NK-92 treated with Interleukin-12 subunit alpha and Interleukin-12 subunit beta, amount 100 ng/mL, for 24 hours (cell line): ENCODE results near the gene SHC1.

Source experiments
- DNase-seq: peaks from one replicate; lab custom pipeline; 2025; lab: John Stamatoyannopoulos, UW

The SHC1 gene

GRCh38 chr1:154973344-154974101 is 3.0 kb upstream of the SHC1 start:
- peak; percentile 81 for DNase-seq

DNA sequence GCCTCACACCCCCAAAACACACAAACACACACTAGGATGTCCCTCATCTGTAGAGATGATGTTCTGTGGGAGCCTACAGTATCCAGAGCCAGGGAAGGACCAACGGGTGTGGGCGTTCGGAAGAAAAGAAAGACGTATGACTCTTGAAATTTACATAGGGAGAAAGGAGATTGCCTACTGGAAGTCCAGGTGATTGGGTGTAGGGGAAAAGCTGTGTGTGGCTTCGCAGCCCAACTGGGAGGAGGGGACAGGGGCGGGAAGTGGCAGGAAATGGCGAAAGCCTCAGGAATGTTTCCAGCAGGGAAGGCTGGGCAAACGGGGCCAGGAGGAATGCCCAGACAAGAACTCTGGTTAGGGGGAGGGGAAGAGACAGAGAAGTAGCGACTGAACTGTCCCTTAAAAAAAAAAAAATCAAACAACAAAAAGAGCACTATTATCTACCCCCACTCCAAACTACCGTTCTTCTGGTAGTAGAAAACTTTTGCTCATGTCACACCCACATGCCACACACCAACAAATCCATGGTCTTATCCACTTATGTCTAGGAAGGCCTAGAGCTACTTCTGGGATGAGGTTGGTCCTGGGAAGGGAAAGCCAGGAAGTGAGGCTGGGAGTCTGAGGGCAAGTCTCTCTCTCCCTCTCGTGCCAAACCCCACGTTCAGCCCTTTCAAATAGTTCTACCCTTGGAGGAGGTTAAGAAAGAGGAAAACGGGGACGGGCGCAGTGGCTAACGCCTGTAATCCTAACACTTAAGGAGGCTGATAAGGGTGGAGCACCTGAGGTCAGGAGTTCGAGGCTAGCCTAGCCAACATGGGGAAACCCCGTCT is 2.2 kb upstream of the SHC1 start:
- DNase-seq: no peak

DNA sequence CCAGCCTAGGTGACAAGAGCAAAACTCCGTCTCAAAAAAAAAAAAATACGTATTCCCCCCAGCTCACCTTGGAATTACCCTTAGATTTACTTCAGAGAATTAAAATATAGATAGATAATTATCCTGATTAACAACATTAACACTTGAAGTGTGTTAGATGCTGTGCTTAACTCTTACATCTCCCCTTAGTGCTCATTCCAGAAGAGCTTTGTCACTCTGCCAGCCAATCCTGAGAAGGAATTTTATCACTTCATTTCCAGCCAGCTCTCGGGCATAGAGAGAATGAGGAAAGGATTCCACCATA is 1.6 kb upstream of the SHC1 start:
- DNase-seq: no peak

DNA sequence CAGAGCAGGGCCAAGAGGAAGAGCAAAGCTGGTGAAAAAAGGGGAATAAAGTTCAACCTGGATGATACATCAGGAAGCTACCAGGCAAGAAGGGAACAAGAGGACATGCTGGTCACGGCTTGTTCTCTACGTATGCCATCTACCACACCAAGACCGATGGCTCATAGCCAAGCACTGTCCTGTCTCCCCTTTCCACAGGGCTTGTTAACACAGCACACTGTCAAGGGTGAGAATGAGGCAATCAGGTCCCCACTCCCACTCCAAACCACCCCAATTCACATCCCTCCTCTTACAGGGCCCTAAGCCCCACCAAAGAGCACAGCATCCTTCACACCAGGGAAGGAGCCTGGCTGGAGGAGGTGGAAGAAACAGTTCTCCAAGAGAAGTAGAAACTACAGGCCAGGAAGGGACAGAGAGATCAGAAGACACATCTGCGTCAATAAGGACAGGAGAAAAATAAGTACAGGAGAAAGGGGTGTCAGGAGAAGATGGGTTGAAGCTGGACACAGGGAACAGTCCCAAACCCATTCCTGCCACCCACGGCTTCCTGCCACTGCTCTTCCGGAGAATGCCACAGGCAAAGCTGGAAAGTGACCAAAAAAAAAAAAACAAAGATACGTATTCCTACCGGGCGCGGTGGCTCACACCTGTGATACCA is 923 bp upstream of the SHC1 start:
- DNase-seq: no peak

GRCh38 chr1:154969860-154970452 is 591 bp downstream of the SHC1 start:
- no peak for DNase-seq

DNA sequence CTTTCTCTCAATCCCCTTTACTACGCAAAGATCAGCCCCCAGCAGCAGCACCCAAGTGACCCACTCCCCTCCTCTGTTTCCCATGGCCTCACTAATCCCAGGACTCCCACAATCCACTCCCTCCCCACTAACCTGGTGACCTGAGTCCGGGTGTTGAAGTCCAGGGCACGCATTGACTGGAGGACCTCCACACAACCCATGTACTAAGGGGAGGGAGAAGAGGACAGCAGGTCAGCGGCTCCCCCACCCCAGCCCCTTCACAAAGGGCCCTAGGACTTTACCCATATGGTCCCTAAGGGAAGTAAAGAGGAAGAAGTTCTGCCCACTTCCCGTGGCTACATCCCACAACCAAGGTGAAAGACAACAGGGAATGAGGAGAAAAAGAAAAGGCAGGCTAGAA is 1.3 kb downstream of the SHC1 start:
- no peak for DNase-seq

- DNase-seq: no peak
Observed at GRCh38 chr1:154968731-154969130, 1.8 kb downstream of the SHC1 start.

- no peak for DNase-seq
Observed at GRCh38 chr1:154967331-154967950, 3.1 kb downstream of the SHC1 start.

DNA sequence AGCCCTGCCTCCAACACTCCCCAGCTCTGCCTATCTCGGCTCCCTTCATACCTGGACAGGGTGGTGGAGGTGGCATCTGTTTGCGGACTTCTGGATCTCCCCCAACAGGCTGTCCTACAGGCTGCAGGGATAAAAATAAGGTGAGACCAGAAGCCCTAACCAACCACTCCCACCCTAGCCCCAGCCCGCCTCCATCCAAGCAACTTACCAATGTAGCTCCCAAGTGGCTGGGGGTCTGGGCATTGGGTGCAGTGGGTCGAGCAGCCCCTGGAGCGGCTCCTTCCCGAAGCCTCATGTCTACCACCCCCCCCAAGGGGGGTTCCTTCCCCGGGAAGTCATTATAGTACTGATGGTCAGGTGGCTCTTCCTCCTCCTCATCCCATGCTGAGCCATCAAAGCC is 4.4 kb downstream of the SHC1 start:
- no peak for DNase-seq

- no peak for DNase-seq
Observed at GRCh38 chr1:154964359-154964758, 6.2 kb downstream of the SHC1 start.

- no peak for DNase-seq
Observed at GRCh38 chr1:154963643-154964042, 6.9 kb downstream of the SHC1 start.

DNA sequence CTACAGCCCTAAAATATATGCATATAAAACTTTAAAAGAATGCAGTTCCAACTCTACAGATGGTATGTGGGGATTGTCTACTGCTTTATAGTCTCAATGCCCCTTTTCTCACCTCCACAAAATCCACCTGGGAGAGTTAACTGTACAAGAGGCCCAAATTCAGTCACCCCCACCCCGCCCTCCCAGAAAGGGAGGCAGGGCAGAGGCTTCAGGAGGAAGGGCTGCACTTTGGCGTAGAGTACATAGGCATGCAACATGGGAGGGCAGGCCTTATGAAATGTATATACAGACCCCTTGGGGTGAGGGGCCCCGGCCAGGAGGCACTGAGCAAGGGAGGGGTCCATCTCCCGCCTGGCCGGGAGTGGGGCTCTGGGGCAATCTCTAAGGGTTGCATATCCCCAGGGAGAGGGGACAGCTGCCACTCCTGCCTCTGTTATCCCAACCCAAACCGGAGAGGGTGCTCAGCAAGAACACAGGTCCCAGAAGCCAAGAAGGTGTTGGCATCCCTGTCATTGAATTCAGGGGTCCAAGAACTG is 7.7 kb downstream of the SHC1 start:
- DNase-seq: no peak

GRCh38 chr1:154962156-154962749 is 8.3 kb downstream of the SHC1 start:
- no peak for DNase-seq

DNA sequence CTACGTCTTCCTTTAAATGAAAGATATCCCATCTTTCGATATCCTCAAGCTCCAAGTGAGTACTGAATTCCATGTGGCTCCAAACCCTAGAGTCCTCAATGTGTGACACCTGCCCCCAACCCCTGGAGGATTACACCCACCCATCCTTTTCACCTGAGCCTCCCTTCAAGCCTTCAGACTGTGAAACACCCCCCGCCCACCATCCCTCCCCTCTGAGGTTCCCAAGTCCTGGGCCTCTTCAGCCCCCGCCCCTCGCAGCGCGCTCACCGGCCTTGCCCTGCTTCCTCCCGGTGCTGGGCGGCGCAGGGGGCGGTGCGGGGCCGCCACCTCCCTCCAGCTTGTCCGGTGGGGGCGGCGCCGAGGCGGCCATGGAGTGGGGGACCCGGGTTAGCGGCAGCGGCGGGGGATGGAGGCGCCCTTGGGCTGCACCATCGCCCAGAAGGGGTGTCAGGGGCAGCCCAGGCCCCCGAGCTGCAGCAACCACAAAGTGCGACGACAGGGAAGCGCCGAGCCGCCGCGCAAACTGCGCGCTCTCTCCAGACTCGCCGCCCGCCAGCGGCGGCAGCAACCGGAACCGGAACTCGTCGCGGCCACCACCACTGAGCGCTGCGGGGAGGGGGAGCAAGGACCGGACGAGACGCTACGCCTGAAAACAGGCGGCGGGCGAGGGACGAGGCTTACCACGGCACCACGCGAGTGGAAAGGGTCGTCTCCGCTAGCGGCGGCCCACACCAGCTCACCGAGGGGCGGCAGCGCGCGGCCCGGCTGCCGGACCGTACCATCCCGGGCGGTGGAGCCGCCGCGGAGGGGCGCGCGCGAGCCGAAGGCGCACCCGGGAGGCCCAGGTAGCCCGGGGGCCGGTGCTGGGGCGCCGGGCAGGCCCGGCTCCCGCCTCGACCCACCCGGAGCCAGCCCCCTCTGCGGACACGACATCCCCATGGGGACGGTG is 9.1 kb downstream of the SHC1 start, which contains the start of gene PYGO2:
Gene PYGO2 (minus strand): TSS at position 576 of the 949 bp plus-strand sequence. CDS start 206 bp downstream, at position 370.
- DNase-seq: peak; percentile 82

GRCh38 chr1:154960446-154961136 is 10.0 kb downstream of the SHC1 start:
- DNase-seq: no peak

- DNase-seq: no peak
Observed at GRCh38 chr1:154959426-154959780, 11.1 kb downstream of the SHC1 start.

GRCh38 chr1:154958681-154959425 is 11.7 kb downstream of the SHC1 start:
- no peak for DNase-seq

DNA sequence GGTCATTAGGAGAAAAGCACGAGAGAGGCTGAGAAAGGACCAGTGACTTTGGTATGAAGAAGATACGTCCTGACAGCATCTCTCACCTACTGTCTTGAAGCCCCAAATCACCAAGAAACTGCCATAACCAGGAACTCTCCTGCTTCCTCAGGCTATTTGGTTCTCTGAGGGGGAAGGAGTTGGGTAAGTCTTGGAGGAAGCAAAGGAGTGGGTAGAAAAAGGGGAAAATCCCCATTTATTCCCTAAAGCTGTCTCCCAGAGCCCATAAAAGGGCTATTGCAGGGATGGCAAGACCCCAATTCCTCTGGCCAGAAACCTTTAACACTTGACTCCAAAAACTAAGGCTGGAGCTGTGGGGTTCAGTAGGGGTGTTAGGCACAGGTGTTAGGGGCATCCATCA is 12.5 kb downstream of the SHC1 start:
- DNase-seq: no peak

DNA sequence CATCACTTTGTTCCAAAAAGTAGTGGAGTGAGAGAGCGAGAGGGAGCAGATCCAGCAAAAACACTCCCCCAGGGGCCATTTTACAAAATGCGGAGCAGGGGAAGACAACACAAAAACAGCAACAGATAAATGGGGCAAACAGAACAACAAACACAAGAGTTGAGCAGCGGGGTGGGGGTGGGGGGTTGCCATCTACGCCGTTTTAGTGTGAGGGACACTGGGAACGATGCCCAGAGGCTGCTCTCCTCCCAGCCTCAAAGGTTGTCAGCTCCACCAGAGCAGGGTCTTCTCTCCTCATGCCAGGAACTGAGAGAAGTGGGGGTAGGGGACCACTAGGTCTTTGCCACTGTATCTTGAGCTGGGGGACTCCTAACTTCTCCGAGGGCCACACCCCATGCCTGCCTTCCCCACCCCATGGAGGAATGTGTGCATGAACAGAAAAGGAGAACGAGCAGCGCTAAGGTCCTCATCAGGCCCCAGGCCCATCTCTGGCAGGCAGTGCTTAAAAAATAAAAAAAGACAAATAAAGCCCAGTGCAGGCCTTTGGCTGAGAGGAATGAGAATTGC is 13.4 kb downstream of the SHC1 start:
- no peak for DNase-seq
